ENCODE measurements around the gene ZNF443. TPM values are rescaled to one million over a fixed set of nuclear protein-coding genes. Genes with fewer than 3 reads are reported as not detected.
"Not testable (repeated sequence)": the region's sequence is repeated elsewhere in the genome, so short reads cannot be mapped to it uniquely, and the experiment has no call there.

The ZNF443 gene
- polyA plus RNA-seq, 3 donors = 0.24 to 1.00 (median 0.52) TPM

DNA sequence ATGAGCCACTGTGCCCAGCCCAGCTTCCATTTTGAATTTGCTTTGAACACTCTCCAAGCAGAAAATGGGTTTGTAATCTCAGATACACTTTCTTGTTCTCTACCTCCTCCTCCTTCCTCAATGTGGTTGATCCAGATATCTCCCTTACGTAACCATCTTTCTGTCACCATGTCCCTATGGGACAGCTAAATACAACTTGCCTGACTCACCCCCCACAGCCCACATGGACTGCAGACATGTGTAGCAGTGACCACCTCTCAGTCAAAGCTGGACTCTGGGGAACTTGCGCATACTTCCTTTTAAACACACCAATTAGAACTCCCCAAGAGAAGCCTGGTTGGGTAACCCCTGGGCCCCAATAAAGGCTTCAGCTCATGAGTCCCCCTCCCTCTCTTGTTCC, 28.9 kb downstream of the ZNF443 start:
- Histone ChIP-seq H3K27me3 (ENCODE audit: control insufficient read depth in 2 of 2, insufficient read depth in 2 of 2, low read length in 2 of 2) (no peaks in the 10 kb centered on the region), H3K36me3 (replicated peaks in 1 of 2; ENCODE audit: control insufficient read depth in 1 of 2, insufficient read depth in 2 of 2, low read length in 2 of 2) (no peaks in the 10 kb centered on the region), H2AFZ (ENCODE audit: insufficient read depth, low read depth, low read length, poor library complexity, severe bottlenecking) (no peak overlapping the region), H3K9me3 (replicated peaks in 1 of 2; ENCODE audit: control insufficient read depth in 1 of 2, insufficient read depth in 1 of 2, low read length in 2 of 2) (peaks cover 59 to 63% of the 10 kb centered on the region in 2 donors), H3K27ac (ENCODE audit: low read depth in 1 of 2, low read length in 2 of 2) (no peak overlapping the region), H3K4me3 (replicated peaks in 1 of 3; ENCODE audit: low read depth in 2 of 3, low read length in 3 of 3) (no peak overlapping the region), H3K4me2 (replicated peaks; ENCODE audit: extremely low read depth, low read length, poor library complexity, severe bottlenecking) (no peak overlapping the region), H3K79me2 (ENCODE audit: insufficient read depth, low read length) (no peaks in the 10 kb centered on the region), H4K20me1 (ENCODE audit: insufficient read depth, low read length) (no peaks in the 10 kb centered on the region), H3K9ac (ENCODE audit: insufficient read depth, low read length, poor library complexity, severe bottlenecking) (no peak overlapping the region), H3K4me1 (ENCODE audit: control insufficient read depth in 1 of 2, insufficient read depth in 2 of 2, low read length in 2 of 2) (no peaks in the 10 kb centered on the region)
- Mint-ChIP-seq H3K4me1 (no peaks in the 10 kb centered on the region), H3K27me3 (ENCODE audit: low read depth in 3 of 3) (peaks cover 0 to 3% (median 1%) of the 10 kb centered on the region in 3 donors), H3K27ac (no peak overlapping the region), H3K36me3 (no peaks in the 10 kb centered on the region), H3K9me3 (peaks cover 27 to 78% (median 67%) of the 10 kb centered on the region in 7 donors), H3K4me3 (no peak overlapping the region)
- TF ChIP-seq, protein P1, sequence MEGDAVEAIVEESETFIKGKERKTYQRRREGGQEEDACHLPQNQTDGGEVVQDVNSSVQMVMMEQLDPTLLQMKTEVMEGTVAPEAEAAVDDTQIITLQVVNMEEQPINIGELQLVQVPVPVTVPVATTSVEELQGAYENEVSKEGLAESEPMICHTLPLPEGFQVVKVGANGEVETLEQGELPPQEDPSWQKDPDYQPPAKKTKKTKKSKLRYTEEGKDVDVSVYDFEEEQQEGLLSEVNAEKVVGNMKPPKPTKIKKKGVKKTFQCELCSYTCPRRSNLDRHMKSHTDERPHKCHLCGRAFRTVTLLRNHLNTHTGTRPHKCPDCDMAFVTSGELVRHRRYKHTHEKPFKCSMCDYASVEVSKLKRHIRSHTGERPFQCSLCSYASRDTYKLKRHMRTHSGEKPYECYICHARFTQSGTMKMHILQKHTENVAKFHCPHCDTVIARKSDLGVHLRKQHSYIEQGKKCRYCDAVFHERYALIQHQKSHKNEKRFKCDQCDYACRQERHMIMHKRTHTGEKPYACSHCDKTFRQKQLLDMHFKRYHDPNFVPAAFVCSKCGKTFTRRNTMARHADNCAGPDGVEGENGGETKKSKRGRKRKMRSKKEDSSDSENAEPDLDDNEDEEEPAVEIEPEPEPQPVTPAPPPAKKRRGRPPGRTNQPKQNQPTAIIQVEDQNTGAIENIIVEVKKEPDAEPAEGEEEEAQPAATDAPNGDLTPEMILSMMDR (IDR thresholded peaks at IDR 0.05) = no peak
- intact Hi-C loops (cut with micrococcal nuclease) = no loop called here
- no peak for DNase-seq
- WGBS (ENCODE audit: insufficient coverage) = 96% methylated on average over 2 of the region's 2 CpGs

GRCh38 chr19:12400633-12401502, 40.0 kb downstream of the ZNF443 start, which contains the start of gene ZNF799:
Gene ZNF799, minus strand, starts transcription at chr19:12401271. Its CDS starts 201 bp downstream, at chr19:12401070.
- Histone ChIP-seq H3K27ac (ENCODE audit: low read depth in 1 of 2, low read length in 2 of 2) (peak within 1 kb of the TSS; percentile 78 to 82), H4K20me1 (ENCODE audit: insufficient read depth, low read length) (no peaks in the 10 kb centered on the region), H3K36me3 (replicated peaks in 1 of 2; ENCODE audit: control insufficient read depth in 1 of 2, insufficient read depth in 2 of 2, low read length in 2 of 2) (no peaks in the 10 kb centered on the region), H3K9me3 (replicated peaks in 1 of 2; ENCODE audit: control insufficient read depth in 1 of 2, insufficient read depth in 1 of 2, low read length in 2 of 2) (peaks cover 10 to 20% of the 10 kb centered on the region in 2 donors), H3K27me3 (ENCODE audit: control insufficient read depth in 2 of 2, insufficient read depth in 2 of 2, low read length in 2 of 2) (no peaks in the 10 kb centered on the region), H2AFZ (ENCODE audit: insufficient read depth, low read depth, low read length, poor library complexity, severe bottlenecking) (peak within 1 kb of the TSS; percentile 95), H3K79me2 (ENCODE audit: insufficient read depth, low read length) (peaks cover 7% of the 10 kb centered on the region), H3K4me3 (replicated peaks in 1 of 3; ENCODE audit: low read depth in 2 of 3, low read length in 3 of 3) (peak within 1 kb of the TSS; percentile 50 to 96 (median 94)), H3K9ac (ENCODE audit: insufficient read depth, low read length, poor library complexity, severe bottlenecking) (peak within 1 kb of the TSS; percentile 75), H3K4me2 (replicated peaks; ENCODE audit: extremely low read depth, low read length, poor library complexity, severe bottlenecking) (peak within 1 kb of the TSS; percentile 77), H3K4me1 (ENCODE audit: control insufficient read depth in 1 of 2, insufficient read depth in 2 of 2, low read length in 2 of 2) (peaks cover 12 to 16% of the 10 kb centered on the region in 2 donors)
- Mint-ChIP-seq H3K4me3 (peak within 1 kb of the TSS; percentile 93 to 94), H3K4me1 (peaks cover 18% of the 10 kb centered on the region), H3K9me3 (peaks cover 11 to 36% (median 24%) of the 10 kb centered on the region in 7 donors), H3K27me3 (ENCODE audit: low read depth in 3 of 3) (peaks cover 0 to 3% (median 2%) of the 10 kb centered on the region in 3 donors), H3K36me3 (peaks cover 5 to 22% of the 10 kb centered on the region in 2 donors), H3K27ac (peak within 1 kb of the TSS; percentile 80 to 95 (median 91))
- intact Hi-C loops (cut with micrococcal nuclease) = no loop called here
- TF ChIP-seq, protein P1 (IDR thresholded peaks at IDR 0.05) = no peak
- WGBS (ENCODE audit: insufficient coverage) = under 1% methylated on average over 58 of the region's 71 CpGs
- DNase-seq = peak; percentile 80 to 83 (median 81)

- Mint-ChIP-seq H3K4me3 (peak overlapping the region; percentile 93 to 94), H3K4me1 (peaks cover 18% of the 10 kb centered on the region), H3K27ac (peak overlapping the region in 6 of 7 donors; percentile 69 to 86 (median 80)), H3K36me3 (peaks cover 8 to 28% of the 10 kb centered on the region in 2 donors), H3K9me3 (peaks cover 14 to 38% (median 22%) of the 10 kb centered on the region in 7 donors)
- H3K36me3 ChIP-seq (replicated peaks in 1 of 2; ENCODE audit: control insufficient read depth in 1 of 2, insufficient read depth in 2 of 2, low read length in 2 of 2); H3K27me3 Mint-ChIP-seq (ENCODE audit: low read depth in 3 of 3); H3K27me3 ChIP-seq (ENCODE audit: control insufficient read depth in 2 of 2, insufficient read depth in 2 of 2, low read length in 2 of 2); H4K20me1 ChIP-seq (ENCODE audit: insufficient read depth, low read length); intact Hi-C loops (cut with micrococcal nuclease); H3K79me2 ChIP-seq (ENCODE audit: insufficient read depth, low read length): not testable (repeated sequence)
- H3K9ac ChIP-seq (ENCODE audit: insufficient read depth, low read length, poor library complexity, severe bottlenecking) = peak overlapping the region; percentile 75
- H3K4me2 ChIP-seq (replicated peaks; ENCODE audit: extremely low read depth, low read length, poor library complexity, severe bottlenecking) = peak overlapping the region; percentile 77
- WGBS (ENCODE audit: insufficient coverage) = 0% methylated on average over 13 of the region's 23 CpGs
- peaks cover 12 to 16% of the 10 kb centered on the region in 2 donors for H3K4me1 ChIP-seq (ENCODE audit: control insufficient read depth in 1 of 2, insufficient read depth in 2 of 2, low read length in 2 of 2)
- DNase-seq = peak; percentile 0 to 7 (median 2)
- H2AFZ ChIP-seq (ENCODE audit: insufficient read depth, low read depth, low read length, poor library complexity, severe bottlenecking) = peak overlapping the region; percentile 95
- peaks cover 14 to 20% of the 10 kb centered on the region in 2 donors for H3K9me3 ChIP-seq (replicated peaks in 1 of 2; ENCODE audit: control insufficient read depth in 1 of 2, insufficient read depth in 1 of 2, low read length in 2 of 2)
- H3K4me3 ChIP-seq (replicated peaks in 1 of 3; ENCODE audit: low read depth in 2 of 3, low read length in 3 of 3) = peak overlapping the region; percentile 50 to 96 (median 94)
- H3K27ac ChIP-seq (ENCODE audit: low read depth in 1 of 2, low read length in 2 of 2) = peak overlapping the region in 1 of 2 donors; percentile 82
These were observed 40.8 kb downstream of the ZNF443 start for GRCh38 chr19:12399901-12400632.
